Liver (tissue), 3 donors: Measurements from ENCODE around the gene CFDP1.

Source experiments
- CTCF ChIP-seq: fragments of 150-350 bp; IDR thresholded peaks from 2 replicates; pipeline ENCODE4 v1.5.1; 2017; ENCODE audit warnings: improper control_type of control experiment, low read depth, low read length; ENCODE audit not compliant: missing input control
- EGR1 ChIP-seq, 2 donors: IDR thresholded peaks; 2 replicates each; pipeline ENCODE4 v1.6.1; 2016 to 2018; ENCODE audit warnings: antibody characterized with exemption in 2 of 2, low read depth in 2 of 2
- RAD21 ChIP-seq, 2 donors: IDR thresholded peaks; 2 replicates each; pipeline ENCODE4 v1.6.1; 2016; ENCODE audit warnings: antibody characterized with exemption in 2 of 2, mild to moderate bottlenecking in 2 of 2
- YY1 ChIP-seq: IDR thresholded peaks from 2 replicates; pipeline ENCODE4 v1.6.1; 2016; ENCODE audit warnings: antibody characterized with exemption, mild to moderate bottlenecking
- TF ChIP-seq, protein P1 (sequence below): IDR thresholded peaks from 2 replicates; pipeline ENCODE4 v1.6.1; 2016; ENCODE audit warnings: antibody characterized with exemption
- donor health status: healthy.
- donor health status: healthy.

DNA sequence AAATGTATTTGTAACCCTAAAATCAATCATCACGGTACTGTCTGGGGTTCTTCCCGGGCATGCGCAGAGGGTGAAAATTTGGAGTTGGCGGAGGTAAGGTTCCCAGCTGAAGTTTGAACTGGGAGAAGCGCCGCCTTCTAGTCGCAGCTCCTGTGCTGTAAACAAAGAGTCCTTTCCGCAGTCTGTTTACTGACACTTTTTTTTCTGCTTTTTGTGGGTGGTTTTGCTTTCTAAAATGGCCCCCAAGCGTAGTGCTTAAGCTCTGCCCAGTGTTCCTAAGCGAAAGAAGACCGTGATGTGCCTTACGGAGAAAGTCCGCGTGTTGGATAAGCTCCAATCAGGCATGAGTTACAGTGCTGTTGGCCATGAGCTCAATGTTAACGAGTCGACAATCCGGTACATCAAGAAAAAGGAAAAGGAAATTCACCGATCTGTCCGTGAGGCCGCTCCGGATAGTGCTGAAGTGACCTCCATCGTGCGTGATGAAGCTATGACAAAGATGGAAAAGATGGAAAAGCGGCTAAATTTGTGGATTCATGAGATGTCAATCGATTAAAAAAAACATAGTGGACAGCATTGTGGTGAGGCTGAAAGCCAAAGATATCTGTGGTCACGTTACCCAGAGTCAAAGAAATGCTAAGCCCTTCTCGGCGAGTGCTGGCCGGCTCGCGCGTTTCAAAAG lies 570 bp upstream of the CFDP1 start:
- TF ChIP-seq CTCF (no peak), RAD21 (IDR thresholded peaks at IDR 0.05) (no peak), EGR1 (IDR thresholded peaks at IDR 0.05; ENCODE audit: low read depth in 2 of 2) (no peak), YY1 (peak; percentile 98)
- TF ChIP-seq, protein P1, sequence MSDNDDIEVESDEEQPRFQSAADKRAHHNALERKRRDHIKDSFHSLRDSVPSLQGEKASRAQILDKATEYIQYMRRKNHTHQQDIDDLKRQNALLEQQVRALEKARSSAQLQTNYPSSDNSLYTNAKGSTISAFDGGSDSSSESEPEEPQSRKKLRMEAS = no peak
